Fibroblast of lung (primary cell): ENCODE measurements around the gene TMED5. TPM values are rescaled to one million over a fixed set of nuclear protein-coding genes. Genes with fewer than 3 reads are reported as not detected.

Source experiments
- DNase-seq, 2 donors: peaks; one replicate each; pipeline versions ENCODE4 v3.0.0 to v3.0.0-alpha.2; 2010; ENCODE audit warnings: low read depth in 2 of 2
- H2AFZ ChIP-seq: 2 replicates; pipeline ENCODE4 v1.5.1; 2012; ENCODE audit warnings: low read length, control low read depth, inconsistent platforms
- H3K27ac ChIP-seq: 2 replicates; pipeline ENCODE4 v1.5.1; 2011; ENCODE audit warnings: low read length, control low read depth; ENCODE audit not compliant: insufficient read depth
- H3K27me3 ChIP-seq: 2 replicates; pipeline ENCODE4 v1.5.1; 2011; ENCODE audit warnings: mild to moderate bottlenecking, low read length; ENCODE audit not compliant: control insufficient read depth, insufficient read depth
- H3K36me3 ChIP-seq: 2 replicates; pipeline ENCODE4 v1.5.1; 2011; ENCODE audit warnings: low read length; ENCODE audit not compliant: control insufficient read depth, insufficient read depth
- H3K4me1 ChIP-seq: 2 replicates; pipeline ENCODE4 v1.5.1; 2011; ENCODE audit warnings: low read length; ENCODE audit not compliant: control insufficient read depth, insufficient read depth; ENCODE audit errors: extremely low read depth
- H3K4me2 ChIP-seq: 2 replicates; pipeline ENCODE4 v1.5.1; 2011; ENCODE audit warnings: low read length, control low read depth; ENCODE audit not compliant: insufficient read depth; ENCODE audit errors: extremely low read depth
- H3K4me3 ChIP-seq, 4 experiments: fragments of 200-600 bp in 1 of 4; sonication (generic) in 1 of 4; replicated peaks in 1 of 4; 2 replicates each; pipeline ENCODE4 v1.5.1; 2011 to 2016; ENCODE audit warnings: low read length in 4 of 4, low read depth in 3 of 4, mild to moderate bottlenecking in 3 of 4, control low read depth in 2 of 4, inconsistent platforms in 1 of 4, mixed read lengths in 1 of 4; ENCODE audit not compliant: insufficient read depth in 1 of 4; ENCODE audit errors: control extremely low read depth in 1 of 4
- H3K79me2 ChIP-seq: 2 replicates; pipeline ENCODE4 v1.5.1; 2012; ENCODE audit warnings: mild to moderate bottlenecking, low read length, inconsistent platforms; ENCODE audit not compliant: control insufficient read depth, insufficient read depth
- H3K9ac ChIP-seq: 2 replicates; pipeline ENCODE4 v1.5.1; 2011; ENCODE audit warnings: mild to moderate bottlenecking, low read length, control low read depth; ENCODE audit not compliant: insufficient read depth
- H3K9me3 ChIP-seq: 2 replicates; pipeline ENCODE4 v1.5.1; 2012; ENCODE audit warnings: low read depth, low read length; ENCODE audit not compliant: control insufficient read depth, insufficient read depth
- H4K20me1 ChIP-seq: 2 replicates; pipeline ENCODE4 v1.5.1; 2011; ENCODE audit warnings: low read length; ENCODE audit not compliant: control insufficient read depth, insufficient read depth; ENCODE audit errors: extremely low read depth
- CTCF ChIP-seq, 2 donors: IDR thresholded peaks in 1 of 2; conservative IDR thresholded peaks in 1 of 2; 1 replicate in 1 of 2; 2 replicates in 1 of 2; pipeline ENCODE4 v1.5.1; 2011 to 2012; ENCODE audit warnings: low read length in 2 of 2, control low read depth in 1 of 2, inconsistent platforms in 1 of 2, low read depth in 1 of 2, mild to moderate bottlenecking in 1 of 2
- EZH2 ChIP-seq: IDR thresholded peaks from 2 replicates; pipeline ENCODE4 v1.5.1; 2012; ENCODE audit warnings: low read length, control low read depth, mild to moderate bottlenecking; ENCODE audit errors: missing control alignments
- polyA plus RNA-seq, 2 donors: library from polyadenylated mRNA; depleted of rRNA in 1 of 2; stranded (reverse) in 1 of 2; unstranded in 1 of 2; fragments of >200 nt; gene quantifications; 2 replicates each; pipeline ENCODE4 v1.2.1, GENCODE V29; 2011 to 2012; ENCODE audit warnings: missing spikeins in 1 of 2
- total RNA-seq: library from RNA; depleted of rRNA; stranded (reverse); fragments of >200 nt; gene quantifications from 2 replicates; pipeline ENCODE4 v1.2.1, GENCODE V29; 2014

TMED5 gene
- total and polyA plus RNA-seq, 2 donors (not counting 1 experiment from before 2014, with no cell fraction given): 56.0 to 82.6 TPM

GRCh38 chr1:93152835-93153234 lies 27.4 kb downstream of the TMED5 start:
- Histone ChIP-seq H4K20me1 (no peaks in the 10 kb centered on the region), H3K4me3 (no peak overlapping the region), H3K9me3 (no peaks in the 10 kb centered on the region), H3K36me3 (peaks cover 2% of the 10 kb centered on the region), H3K27ac (no peak overlapping the region), H3K9ac (no peak overlapping the region), H3K79me2 (peaks cover 2% of the 10 kb centered on the region), H3K4me1 (peaks cover 2% of the 10 kb centered on the region), H3K27me3 (no peaks in the 10 kb centered on the region), H2AFZ (no peak overlapping the region), H3K4me2 (no peak overlapping the region)
- DNase-seq: no peak
- TF ChIP-seq CTCF (conservative IDR thresholded peaks at IDR 0.05 in 1 of 2, IDR thresholded peaks at IDR 0.05 in 1 of 2; ENCODE audit: low read depth in 1 of 2, low read length in 2 of 2): no peak
- no peak for TF ChIP-seq EZH2

GRCh38 chr1:93151474-93151873 lies 28.7 kb downstream of the TMED5 start:
- Histone ChIP-seq H2AFZ (no peak overlapping the region), H3K36me3 (peaks cover 2% of the 10 kb centered on the region), H4K20me1 (no peaks in the 10 kb centered on the region), H3K27ac (no peak overlapping the region), H3K79me2 (peaks cover 2% of the 10 kb centered on the region), H3K4me3 (no peak overlapping the region), H3K9me3 (no peaks in the 10 kb centered on the region), H3K4me2 (no peak overlapping the region), H3K9ac (no peak overlapping the region), H3K27me3 (no peaks in the 10 kb centered on the region), H3K4me1 (peaks cover 2% of the 10 kb centered on the region)
- no peak for DNase-seq
- no peak for TF ChIP-seq EZH2
- no peak for TF ChIP-seq CTCF (conservative IDR thresholded peaks at IDR 0.05 in 1 of 2, IDR thresholded peaks at IDR 0.05 in 1 of 2; ENCODE audit: low read depth in 1 of 2, low read length in 2 of 2)

- peaks cover 2% of the 10 kb centered on the region for H3K36me3 ChIP-seq
- H3K27ac ChIP-seq: no peak overlapping the region
- no peak overlapping the region for H2AFZ ChIP-seq
- TF ChIP-seq CTCF (conservative IDR thresholded peaks at IDR 0.05 in 1 of 2, IDR thresholded peaks at IDR 0.05 in 1 of 2; ENCODE audit: low read depth in 1 of 2, low read length in 2 of 2) (no peak), EZH2 (no peak)
- H3K9me3 ChIP-seq: no peaks in the 10 kb centered on the region
- no peaks in the 10 kb centered on the region for H4K20me1 ChIP-seq
- H3K79me2 ChIP-seq: peaks cover 2% of the 10 kb centered on the region
- peaks cover 2% of the 10 kb centered on the region for H3K4me1 ChIP-seq
- H3K4me2 ChIP-seq: no peak overlapping the region
- no peak overlapping the region for H3K9ac ChIP-seq
- H3K4me3 ChIP-seq: no peak overlapping the region
- DNase-seq: no peak
- H3K27me3 ChIP-seq: no peaks in the 10 kb centered on the region
These were observed 29.5 kb downstream of the TMED5 start for GRCh38 chr1:93150729-93151128.
